ENCODE measurements around the gene C10orf95. TPM values are rescaled to one million over a fixed set of nuclear protein-coding genes. Genes with fewer than 3 reads are reported as not detected.

The C10orf95 gene
- total and polyA plus RNA-seq, 2 donors (not counting 1 experiment from before 2014, with no cell fraction given) = 0.32 to 0.63 TPM

GRCh38 chr10:102424916-102425315 is 26.4 kb downstream of the C10orf95 start:
- intact Hi-C loops (cut with micrococcal nuclease) = loop anchor here (5.0 kb wide), 1 partner anchor 293 kb away; the partner anchor contains the start of gene PPRC1
- peaks cover 0 to 14% of the 10 kb centered on the region in 2 experiments for H3K36me3 ChIP-seq (replicated peaks in 1 of 2; ENCODE audit: control extremely low read depth in 1 of 2, control insufficient read depth in 1 of 2, extremely low read depth in 1 of 2, insufficient read depth in 2 of 2, low read length in 1 of 2)
- ATAC-seq (ENCODE audit: low read depth) (no peak), DNase-seq (no peak)
- H2AFZ ChIP-seq (ENCODE audit: insufficient read depth, low read depth, low read length, poor library complexity, severe bottlenecking) = no peak overlapping the region
- ChIA-PET POLR2A (interaction anchor here (0.7 kb wide), 1 partner anchor 224 kb away, joined by 6 read pairs; no protein-coding TSS in a partner anchor), CTCF (interaction anchor here (0.9 to 6.1 kb wide), 3 partner anchors 22 to 195 kb away, joined by 3 to 108 read pairs (median 9); partner anchors contain the start of gene NFKB2)
- peaks cover 20 to 23% of the 10 kb centered on the region in 2 donors for H3K4me1 ChIP-seq (ENCODE audit: control insufficient read depth in 2 of 2, insufficient read depth in 2 of 2, low read length in 2 of 2)
- TF ChIP-seq EZH2 (IDR thresholded peaks at IDR 0.05; ENCODE audit: borderline replicate concordance, insufficient read depth, low read depth, low read length, poor library complexity, severe bottlenecking) (no peak), CTCF (IDR thresholded peaks at IDR 0.05) (no peak)
- H3K79me2 ChIP-seq (ENCODE audit: control insufficient read depth, insufficient read depth, low read length) = no peaks in the 10 kb centered on the region
- H3K9me3 Mint-ChIP-seq (ENCODE audit: insufficient read depth) = no peaks in the 10 kb centered on the region
- H3K4me1 Mint-ChIP-seq = peaks cover 24% of the 10 kb centered on the region
- H3K27ac ChIP-seq (ENCODE audit: low read length in 2 of 2) = no peak overlapping the region
- H3K27me3 ChIP-seq (replicated peaks in 1 of 4; ENCODE audit: control extremely low read depth in 1 of 4, control insufficient read depth in 3 of 4, insufficient read depth in 4 of 4, low read length in 3 of 4) = no peaks in the 10 kb centered on the region
- no peak overlapping the region for H3K4me2 ChIP-seq (replicated peaks; ENCODE audit: low read depth, low read length, poor library complexity, severe bottlenecking)
- no peak overlapping the region for H3K27ac Mint-ChIP-seq
- no peaks in the 10 kb centered on the region for H3K9me3 ChIP-seq (ENCODE audit: control extremely low read depth in 1 of 3, control insufficient read depth in 2 of 3, insufficient read depth in 1 of 3, low read length in 2 of 3)
- no peak overlapping the region for H3K9ac ChIP-seq (ENCODE audit: low read length)
- H3K4me3 ChIP-seq (ENCODE audit: control extremely low read depth in 1 of 5, extremely low read depth in 1 of 5, insufficient read depth in 1 of 5, low read depth in 2 of 5, low read length in 4 of 5) = no peak overlapping the region
- no peaks in the 10 kb centered on the region for H3K27me3 Mint-ChIP-seq
- H4K20me1 ChIP-seq (ENCODE audit: control insufficient read depth, insufficient read depth, low read length, poor library complexity, severe bottlenecking) = peaks cover 14% of the 10 kb centered on the region
- 96% methylated on average over 5 of the region's 6 CpGs for WGBS (ENCODE audit: insufficient coverage)
- H3K4me3 Mint-ChIP-seq = no peak overlapping the region

GRCh38 chr10:102424145-102424544 is 27.2 kb downstream of the C10orf95 start:
- H3K27ac Mint-ChIP-seq = no peak overlapping the region
- TF ChIP-seq CTCF (IDR thresholded peaks at IDR 0.05) (no peak), EZH2 (IDR thresholded peaks at IDR 0.05; ENCODE audit: borderline replicate concordance, insufficient read depth, low read depth, low read length, poor library complexity, severe bottlenecking) (no peak)
- WGBS (ENCODE audit: insufficient coverage) = 88% methylated on average over 8 of the region's 9 CpGs
- CTCF ChIA-PET = interaction anchor here (0.9 to 6.1 kb wide), 6 partner anchors 21 to 272 kb away, joined by 3 to 108 read pairs (median 8); partner anchors contain the start of genes NFKB2 and NOLC1
- Histone ChIP-seq H3K4me2 (replicated peaks; ENCODE audit: low read depth, low read length, poor library complexity, severe bottlenecking) (no peak overlapping the region), H3K27me3 (replicated peaks in 1 of 4; ENCODE audit: control extremely low read depth in 1 of 4, control insufficient read depth in 3 of 4, insufficient read depth in 4 of 4, low read length in 3 of 4) (peaks cover 0 to 3% (median 1%) of the 10 kb centered on the region in 4 experiments), H3K9me3 (ENCODE audit: control extremely low read depth in 1 of 3, control insufficient read depth in 2 of 3, insufficient read depth in 1 of 3, low read length in 2 of 3) (peaks cover 0 to 5% (median 0%) of the 10 kb centered on the region in 3 donors), H3K9ac (ENCODE audit: low read length) (no peak overlapping the region), H2AFZ (ENCODE audit: insufficient read depth, low read depth, low read length, poor library complexity, severe bottlenecking) (no peak overlapping the region), H3K4me3 (ENCODE audit: control extremely low read depth in 1 of 5, extremely low read depth in 1 of 5, insufficient read depth in 1 of 5, low read depth in 2 of 5, low read length in 4 of 5) (no peak overlapping the region), H3K79me2 (ENCODE audit: control insufficient read depth, insufficient read depth, low read length) (no peaks in the 10 kb centered on the region), H3K36me3 (replicated peaks in 1 of 2; ENCODE audit: control extremely low read depth in 1 of 2, control insufficient read depth in 1 of 2, extremely low read depth in 1 of 2, insufficient read depth in 2 of 2, low read length in 1 of 2) (peaks cover 0 to 14% of the 10 kb centered on the region in 2 experiments), H3K4me1 (ENCODE audit: control insufficient read depth in 2 of 2, insufficient read depth in 2 of 2, low read length in 2 of 2) (peaks cover 28 to 31% of the 10 kb centered on the region in 2 donors), H3K27ac (ENCODE audit: low read length in 2 of 2) (no peak overlapping the region), H4K20me1 (ENCODE audit: control insufficient read depth, insufficient read depth, low read length, poor library complexity, severe bottlenecking) (peaks cover 17% of the 10 kb centered on the region)
- no peaks in the 10 kb centered on the region for H3K9me3 Mint-ChIP-seq (ENCODE audit: insufficient read depth)
- no peaks in the 10 kb centered on the region for H3K27me3 Mint-ChIP-seq
- ATAC-seq (ENCODE audit: low read depth) (no peak), DNase-seq (no peak)
- POLR2A ChIA-PET = interaction anchor here (5.2 kb wide), 1 partner anchor 8 kb away, joined by 32 read pairs; the partner anchor contains the start of gene CUEDC2
- no peak overlapping the region for H3K4me3 Mint-ChIP-seq
- H3K4me1 Mint-ChIP-seq = peaks cover 32% of the 10 kb centered on the region
- intact Hi-C loops (cut with micrococcal nuclease) = loop anchor here (5.0 kb wide), 1 partner anchor 292 kb away; the partner anchor contains the start of gene PPRC1

Measured in B cell (primary cell).